ENCODE results near the gene SCGB3A1.

SCGB3A1 gene

GRCh38 chr5:180603076-180603594 is 11.8 kb upstream of the SCGB3A1 start:
- DNase-seq = no peak

GRCh38 chr5:180602481-180603075 is 11.3 kb upstream of the SCGB3A1 start:
- DNase-seq = no peak

- DNase-seq = no peak
Observed at GRCh38 chr5:180601591-180602480, 10.5 kb upstream of the SCGB3A1 start.

GRCh38 chr5:180600554-180601041 is 9.3 kb upstream of the SCGB3A1 start:
- DNase-seq = no peak

- no peak for DNase-seq
Observed at GRCh38 chr5:180599981-180600553, 8.8 kb upstream of the SCGB3A1 start.

- DNase-seq = no peak
Observed at GRCh38 chr5:180599590-180599914, 8.3 kb upstream of the SCGB3A1 start.

GRCh38 chr5:180598797-180599589 is 7.7 kb upstream of the SCGB3A1 start:
- no peak for DNase-seq

- no peak for DNase-seq
Observed at GRCh38 chr5:180598316-180598701, 7.0 kb upstream of the SCGB3A1 start.

- DNase-seq = no peak
Observed at GRCh38 chr5:180596668-180597231, 5.5 kb upstream of the SCGB3A1 start.

GRCh38 chr5:180596115-180596667 is 4.9 kb upstream of the SCGB3A1 start:
- DNase-seq = no peak

GRCh38 chr5:180595381-180596114 is 4.2 kb upstream of the SCGB3A1 start:
- no peak for DNase-seq

GRCh38 chr5:180595046-180595379 is 3.7 kb upstream of the SCGB3A1 start:
- DNase-seq = no peak

GRCh38 chr5:180594311-180595045 is 3.2 kb upstream of the SCGB3A1 start:
- DNase-seq = no peak

GRCh38 chr5:180593446-180594206 is 2.3 kb upstream of the SCGB3A1 start:
- DNase-seq = no peak

- DNase-seq = no peak
Observed at GRCh38 chr5:180592176-180592575, 877 bp upstream of the SCGB3A1 start.

GRCh38 chr5:180590543-180591310 is 572 bp downstream of the SCGB3A1 start:
- no peak for DNase-seq

GRCh38 chr5:180589771-180590542 is 1.3 kb downstream of the SCGB3A1 start:
- DNase-seq = no peak

- no peak for DNase-seq
Observed at GRCh38 chr5:180586870-180587269, 4.4 kb downstream of the SCGB3A1 start.

GRCh38 chr5:180586204-180586603 is 5.1 kb downstream of the SCGB3A1 start:
- no peak for DNase-seq
